GM21381 (cell line): ENCODE measurements around the gene CCT8L2.
"Not testable (repeated sequence)": the region's sequence is repeated elsewhere in the genome, so short reads cannot be mapped to it uniquely, and the experiment has no call there.

Experiments
- ATAC-seq: cut with Tn5 transposase; IDR thresholded peaks from one replicate; pipeline ENCODE4 v1.9.1; 2021; ENCODE audit warnings: mild to moderate bottlenecking, moderate library complexity; ENCODE audit not compliant: unreplicated experiment

CCT8L2 gene

DNA sequence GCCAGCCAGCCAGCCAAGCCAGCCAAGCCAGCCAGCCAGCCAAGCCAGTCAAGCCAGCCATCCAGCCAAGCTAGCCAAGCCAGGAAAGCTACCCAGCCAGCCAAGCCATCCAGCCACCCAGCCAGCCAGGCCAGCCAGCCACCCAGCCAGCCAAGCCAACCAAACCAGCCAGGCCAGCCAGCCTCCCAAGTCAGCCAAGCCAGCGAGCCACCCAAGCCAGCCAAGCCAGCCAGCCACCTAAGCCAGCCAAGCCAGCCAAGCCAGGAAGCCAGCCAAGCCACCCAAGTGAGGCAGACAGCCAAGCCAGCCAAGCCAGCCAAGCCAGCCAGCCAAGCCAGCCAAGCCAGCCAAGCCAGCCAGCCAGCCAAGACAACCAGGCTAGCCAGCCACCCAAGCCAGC, 32.6 kb downstream of the CCT8L2 start:
- not testable (repeated sequence) for ATAC-seq

DNA sequence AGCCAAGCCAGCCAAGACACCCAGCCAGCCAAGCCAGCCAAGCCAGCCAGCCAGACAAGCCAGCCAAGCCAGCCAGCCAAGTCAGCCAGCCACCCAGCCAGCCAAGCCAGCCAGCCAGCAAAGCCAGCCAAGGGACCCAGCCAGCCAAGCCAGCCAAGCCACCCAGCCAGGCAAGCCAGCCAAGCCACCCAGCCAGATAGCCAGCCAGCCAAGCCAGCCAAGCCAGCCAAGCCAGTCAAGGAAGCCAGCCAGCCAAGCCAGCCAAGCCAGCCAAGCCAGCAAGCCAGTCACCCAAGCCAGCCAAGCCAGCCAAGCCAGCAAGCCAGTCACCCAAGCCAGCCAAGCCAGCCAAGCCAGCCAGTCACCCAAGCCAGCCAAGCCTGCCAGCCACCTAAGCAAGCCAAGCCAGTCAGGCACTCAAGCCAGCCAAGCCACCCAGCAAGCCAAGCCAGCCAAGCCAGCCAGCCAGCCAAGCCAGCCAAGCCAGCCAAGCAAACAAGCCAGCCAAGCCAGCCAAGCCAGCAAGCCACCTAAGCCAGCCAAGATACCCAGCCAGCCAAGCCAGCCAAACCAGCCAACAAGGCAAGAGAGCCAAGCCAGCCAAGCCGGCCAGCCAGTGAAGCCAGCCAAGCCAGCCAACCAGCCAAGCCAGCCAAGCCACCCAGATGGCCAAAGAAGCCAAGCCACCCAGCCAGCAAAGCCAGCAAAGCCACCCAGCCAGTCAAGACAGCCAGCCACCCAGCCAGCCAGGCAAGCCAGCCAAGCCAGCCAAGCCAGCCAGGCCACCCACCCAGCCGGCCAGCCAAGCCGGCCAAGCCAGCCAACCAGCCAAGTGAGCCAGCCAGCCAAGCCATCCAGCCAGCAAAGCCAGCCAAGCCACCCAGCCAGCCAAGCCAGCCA, 33.3 kb downstream of the CCT8L2 start:
- ATAC-seq, result no peak

DNA sequence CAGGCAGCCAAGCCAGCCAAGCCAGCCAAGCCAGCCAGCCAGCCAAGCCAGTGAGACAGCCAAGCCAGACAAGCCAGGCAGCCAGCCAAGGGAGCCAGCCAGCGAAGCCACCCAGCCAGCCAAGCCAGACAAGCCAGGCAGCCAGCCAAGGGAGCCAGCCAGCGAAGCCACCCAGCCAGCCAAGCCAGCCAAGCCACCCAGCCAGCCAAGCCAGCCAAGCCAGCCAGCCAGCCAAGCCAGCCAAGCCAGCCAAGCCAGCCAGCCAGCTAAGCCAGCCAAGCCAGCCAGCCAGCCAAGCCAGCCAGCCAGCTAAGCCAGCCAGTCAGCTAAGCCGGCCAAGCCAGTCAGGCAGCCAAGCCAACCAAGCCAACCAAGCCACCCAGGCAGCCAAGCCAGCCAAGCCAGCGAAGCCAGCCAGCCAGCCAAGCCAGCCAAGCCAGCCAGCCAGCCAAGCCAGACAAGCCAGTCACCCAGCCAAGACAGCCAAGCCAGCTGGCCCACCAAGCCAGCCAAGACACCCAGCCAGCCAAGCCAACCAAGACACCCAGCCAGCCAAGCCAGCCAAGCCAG, 34.1 kb downstream of the CCT8L2 start:
- not testable (repeated sequence) for ATAC-seq

DNA sequence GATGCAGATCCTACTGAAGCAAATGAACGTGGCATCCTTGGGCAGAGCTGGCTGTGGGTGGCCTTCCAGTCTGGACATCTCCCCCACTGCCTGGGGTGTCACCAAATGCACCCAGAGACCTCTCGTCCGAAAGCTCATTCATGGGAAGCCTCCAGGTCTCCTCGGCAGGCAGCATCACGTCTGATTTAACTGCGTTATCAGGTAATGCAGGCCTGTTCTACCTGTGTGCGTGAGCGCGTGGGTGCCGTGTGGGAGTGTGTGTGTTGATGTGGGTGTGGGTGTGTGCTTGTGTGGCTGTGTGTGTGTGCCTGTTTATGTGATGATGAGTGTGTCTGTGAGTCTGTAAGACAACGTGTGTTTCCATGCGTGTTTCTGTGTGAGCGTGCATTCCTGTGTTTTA, 35.1 kb downstream of the CCT8L2 start:
- ATAC-seq, result not testable (repeated sequence)

DNA sequence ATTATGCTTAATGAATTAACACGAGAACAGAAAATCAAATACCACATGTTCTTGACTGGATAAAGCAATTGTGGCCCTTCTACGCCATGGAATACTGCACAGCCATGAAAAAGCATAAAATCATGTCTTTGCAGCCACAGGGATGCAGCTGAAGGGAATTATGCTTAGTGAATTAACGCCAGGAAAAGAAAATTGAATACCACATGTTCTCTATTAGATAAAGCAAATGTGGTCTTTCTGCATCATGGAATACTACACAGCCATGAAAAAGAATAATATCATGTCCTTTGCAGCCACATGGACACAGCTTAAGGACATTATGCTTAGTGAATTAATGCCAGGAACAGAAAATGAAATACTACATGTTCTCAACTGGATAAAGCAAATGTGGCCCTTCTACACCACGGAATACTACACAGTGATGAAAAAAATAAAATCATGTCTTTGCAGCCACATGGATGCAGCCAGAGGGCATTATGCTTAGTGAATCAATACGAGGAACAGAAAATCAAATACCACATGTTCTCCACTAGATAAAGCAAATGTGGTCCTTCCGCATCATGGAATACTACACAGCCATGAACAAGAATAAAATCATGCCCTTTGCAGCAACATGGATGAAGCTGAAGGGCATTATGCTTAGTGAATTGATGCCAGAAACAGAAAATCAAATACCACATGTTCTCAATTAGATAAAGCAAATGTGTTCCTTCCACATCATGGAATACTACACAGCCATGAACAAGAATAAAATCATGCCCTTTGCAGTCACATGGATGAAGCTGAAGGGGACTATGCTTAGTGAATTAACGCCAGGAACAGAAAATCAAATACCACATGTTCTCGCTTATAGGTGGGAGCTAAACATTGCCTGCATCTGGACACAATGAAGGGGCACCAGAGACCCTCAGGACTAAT, 37.3 kb downstream of the CCT8L2 start:
- not testable (repeated sequence) for ATAC-seq

DNA sequence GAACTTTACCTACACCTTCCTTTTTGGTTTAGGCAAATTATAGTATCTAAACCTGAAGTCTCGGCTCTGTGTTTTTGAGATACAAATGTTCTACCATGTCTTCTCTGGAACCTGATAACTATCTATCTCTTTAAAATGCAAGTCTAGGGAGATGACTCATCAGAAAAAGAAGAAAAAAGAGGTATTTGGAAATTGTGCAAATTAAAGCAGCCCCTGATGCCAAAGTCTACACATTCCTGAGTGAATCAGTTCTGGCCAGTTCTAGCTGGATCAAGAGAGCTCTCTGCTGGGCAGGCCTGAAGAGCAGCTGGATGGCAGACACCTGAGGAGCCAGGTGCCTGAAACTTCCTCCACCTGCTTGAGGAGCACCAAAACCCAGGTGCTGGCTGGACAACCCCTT, 49.3 kb downstream of the CCT8L2 start:
- ATAC-seq, result not testable (repeated sequence)
